ENCODE data around the gene SAMD7. TPM values are rescaled to one million over a fixed set of nuclear protein-coding genes. Genes with fewer than 3 reads are reported as not detected.

The SAMD7 gene
- total and polyA plus RNA-seq, 9 of the 15 experiments (the other 6 are each of a cell fraction or from before 2014, with no cell fraction given): not detected

GRCh38 chr3:169966428-169966950 is 55.1 kb downstream of the SAMD7 start, which contains the start of gene SEC62 (continued):
- TF ChIP-seq HMGXB4 (CRISPR knock-in tag; IDR thresholded peaks at IDR 0.05): peak; percentile 47; the same call in 1 of the 2 replicates
- TF ChIP-seq ADNP (tag; IDR thresholded peaks at IDR 0.05): no peak
- TF ChIP-seq POLR2AphosphoS5 (IDR thresholded peaks at IDR 0.05; ENCODE audit: control insufficient read depth, insufficient read depth, low read depth, low read length): peak; percentile 93
- TF ChIP-seq KLF10 (CRISPR knock-in tag; IDR thresholded peaks at IDR 0.05): no peak
- TF ChIP-seq FOXP1 (CRISPR knock-in tag; IDR thresholded peaks at IDR 0.05): no peak; the same call in 1 of the 2 replicates
- no peak for TF ChIP-seq ZNF507 (tag; conservative IDR thresholded peaks at IDR 0.05)
- TF ChIP-seq DACH1 (IDR thresholded peaks at IDR 0.05; ENCODE audit: partially characterized antibody): peak; percentile 36
- peak; percentile 34; the same call in 1 of the 2 replicates for TF ChIP-seq GMEB1 (CRISPR knock-in tag; IDR thresholded peaks at IDR 0.05)
- TF ChIP-seq PHB (CRISPR knock-in tag; IDR thresholded peaks at IDR 0.05): no peak
- 0 out of 2 replicates have a peak, but pooled peaks have one; percentile 19 for TF ChIP-seq RNF2 (IDR thresholded peaks at IDR 0.05)
- TF ChIP-seq IRF1 (CRISPR knock-in tag; IDR thresholded peaks at IDR 0.05; ENCODE audit: borderline replicate concordance): no peak
- no peak for TF ChIP-seq HNRNPH1 (optimal IDR thresholded peaks at IDR 0.05; ENCODE audit: low read depth, low read length)
- no peak for TF ChIP-seq TCF7L2 (IDR thresholded peaks at IDR 0.05; ENCODE audit: low read depth, low read length)
- TF ChIP-seq ARID3A (IDR thresholded peaks at IDR 0.05; ENCODE audit: borderline replicate concordance, low read depth, low read length): no peak
- peak; percentile 93 for TF ChIP-seq VEZF1 (CRISPR knock-in tag; IDR thresholded peaks at IDR 0.05)
- no peak for TF ChIP-seq SAP30 (IDR thresholded peaks at IDR 0.05; ENCODE audit: borderline replicate concordance, insufficient read depth, low read depth, low read length, poor library complexity, severe bottlenecking)
- peak; percentile 33; the same call in 1 of the 2 replicates for TF ChIP-seq DIDO1 (tag; IDR thresholded peaks at IDR 0.05; ENCODE audit: low read depth)
- TF ChIP-seq POLR2B (IDR thresholded peaks at IDR 0.05; ENCODE audit: low read depth, partially characterized antibody): peak; percentile 86
- TF ChIP-seq BDP1 (IDR thresholded peaks at IDR 0.05; ENCODE audit: insufficient read depth, insufficient read length): no peak
- no peak for TF ChIP-seq FOS (IDR thresholded peaks at IDR 0.05; ENCODE audit: extremely low read depth, insufficient read length)

Measured in K562 (cell line).